OCI-LY7 (cell line): ENCODE data around the gene UGT1A9. TPM values are rescaled to one million over a fixed set of nuclear protein-coding genes. Genes with fewer than 3 reads are reported as not detected.

Source experiments
- BruUV-seq: library from RNA; stranded (reverse); fragments of 400-500 nt; replicated peaks from 2 replicates; lab custom pipeline; 2021; lab: Mats Ljungman, UMichigan
- CTCF ChIA-PET: fragments of 300-600 bp; sonication (Branson Sonifier 250); formaldehyde crosslinking; loops from one replicate; lab custom pipeline; 2022; ENCODE audit warnings: antibody characterized with exemption; ENCODE audit not compliant: unreplicated experiment; lab: Charles Lee
- POLR2A ChIA-PET: fragments of 300-600 bp; sonication (Branson Sonifier 250); formaldehyde crosslinking; loops from one replicate; lab custom pipeline; 2022; ENCODE audit warnings: antibody characterized with exemption; lab: Charles Lee
- DNase-seq: peaks from one replicate; pipeline ENCODE4 v3.0.0-alpha.2; 2015; ENCODE audit warnings: low spot score
- H2AFZ ChIP-seq: fragments of 200-600 bp; sonication (generic), shearing (Covaris generic); 2 replicates; pipeline ENCODE4 v1.6.1; 2014; ENCODE audit warnings: mild to moderate bottlenecking, antibody characterized with exemption, low read length, moderate library complexity
- H3K27ac ChIP-seq: fragments of 200-600 bp; sonication (generic); 2 replicates; pipeline ENCODE4 v1.5.1; 2014; ENCODE audit warnings: mixed run types, low read depth, mild to moderate bottlenecking, moderate library complexity, low read length, inconsistent platforms; ENCODE audit not compliant: poor library complexity, severe bottlenecking
- H3K36me3 ChIP-seq: fragments of 200-600 bp; sonication (generic); 2 replicates; pipeline ENCODE4 v1.6.1; 2014; ENCODE audit warnings: mild to moderate bottlenecking, antibody characterized with exemption, low read length, moderate library complexity, mixed read lengths; ENCODE audit not compliant: insufficient read depth
- H3K4me1 ChIP-seq: fragments of 200-600 bp; sonication (generic); 2 replicates; pipeline ENCODE4 v1.5.1; 2014; ENCODE audit warnings: mild to moderate bottlenecking, low read length; ENCODE audit not compliant: insufficient read depth, poor library complexity, severe bottlenecking
- H3K4me2 ChIP-seq: fragments of 200-600 bp; sonication (generic); 2 replicates; pipeline ENCODE4 v1.6.1; 2014; ENCODE audit warnings: mild to moderate bottlenecking, low read length
- H3K4me3 ChIP-seq: fragments of 200-600 bp; sonication (generic); 2 replicates; pipeline ENCODE4 v1.5.1; 2014; ENCODE audit warnings: mild to moderate bottlenecking, low read depth, low read length; ENCODE audit not compliant: poor library complexity, severe bottlenecking
- H3K79me2 ChIP-seq: fragments of 200-600 bp; sonication (generic); 2 replicates; pipeline ENCODE4 v1.6.1; 2016; ENCODE audit warnings: low read depth, mild to moderate bottlenecking, low read length, moderate library complexity, mixed read lengths; ENCODE audit not compliant: insufficient read depth
- H3K9me2 ChIP-seq: fragments of 200-600 bp; sonication (generic); 2 replicates; pipeline ENCODE4 v1.6.1; 2016; ENCODE audit warnings: mild to moderate bottlenecking, low read length, mixed read lengths; ENCODE audit not compliant: insufficient read depth
- H3K9me3 ChIP-seq: fragments of 200-600 bp; sonication (generic); 2 replicates; pipeline ENCODE4 v1.6.1; 2014; ENCODE audit warnings: mild to moderate bottlenecking, mixed run types, low read length, mixed read lengths
- H4K20me1 ChIP-seq: fragments of 200-600 bp; sonication (generic); 2 replicates; pipeline ENCODE4 v1.6.1; 2014; ENCODE audit warnings: mild to moderate bottlenecking, antibody characterized with exemption, low read length, moderate library complexity, mixed read lengths; ENCODE audit not compliant: insufficient read depth
- CTCF ChIP-seq: fragments of 200-600 bp; sonication (generic); conservative IDR thresholded peaks from 2 replicates; pipeline ENCODE4 v1.5.1; 2014; ENCODE audit warnings: mild to moderate bottlenecking, antibody characterized with exemption, low read length, moderate library complexity, mixed read lengths
- EZH2phosphoT487 ChIP-seq: fragments of 200-600 bp; sonication (generic); IDR thresholded peaks from 2 replicates; pipeline ENCODE4 v1.6.1; 2018; ENCODE audit warnings: low read depth, borderline replicate concordance, mild to moderate bottlenecking, mixed run types, antibody characterized with exemption, low read length, moderate library complexity, mixed read lengths
- intact Hi-C: fragments of 100-400 bp; cut with micrococcal nuclease; formaldehyde crosslinking; loops from one replicate; pipeline ENCODE4 v1.10.0; 2022; ENCODE audit not compliant: unreplicated experiment
- total RNA-seq, 2 experiments: library from RNA; depleted of rRNA in 1 of 2; stranded (reverse); fragments of >200 nt in 1 of 2; shearing (Covaris generic) in 1 of 2; gene quantifications; 2 replicates each; pipeline ENCODE4 v1.2.3, GENCODE V29; 2014 to 2022

UGT1A9 gene
- total RNA-seq, 2 experiments from 2014 or later: not detected

GRCh38 chr2:233803292-233803911 lies 131.7 kb downstream of the UGT1A9 start:
- POLR2A ChIA-PET: no interaction called here
- Histone ChIP-seq H3K9me2 (no peaks in the 10 kb centered on the region), H2AFZ (no peak overlapping the region), H3K9me3 (no peaks in the 10 kb centered on the region), H3K4me1 (peaks cover 11% of the 10 kb centered on the region), H3K27ac (no peak overlapping the region), H3K36me3 (no peaks in the 10 kb centered on the region), H3K4me3 (no peak overlapping the region), H3K4me2 (no peak overlapping the region), H3K79me2 (no peaks in the 10 kb centered on the region), H4K20me1 (no peaks in the 10 kb centered on the region)
- CTCF ChIA-PET: no interaction called here
- no peak for TF ChIP-seq EZH2phosphoT487
- TF ChIP-seq CTCF: no peak
- DNase-seq: no peak
- intact Hi-C loops: no loop called here
- BruUV-seq: no TSS peak

GRCh38 chr2:233803994-233804393 lies 132.3 kb downstream of the UGT1A9 start:
- Histone ChIP-seq H3K9me2 (no peaks in the 10 kb centered on the region), H3K4me3 (no peak overlapping the region), H3K9me3 (no peaks in the 10 kb centered on the region), H4K20me1 (no peaks in the 10 kb centered on the region), H3K4me1 (peaks cover 11% of the 10 kb centered on the region), H3K79me2 (no peaks in the 10 kb centered on the region), H2AFZ (no peak overlapping the region), H3K27ac (no peak overlapping the region), H3K4me2 (no peak overlapping the region), H3K36me3 (no peaks in the 10 kb centered on the region)
- ChIA-PET POLR2A (no interaction called here), CTCF (no interaction called here)
- intact Hi-C loops: no loop called here
- TF ChIP-seq EZH2phosphoT487: no peak
- TF ChIP-seq CTCF: no peak
- BruUV-seq: no TSS peak
- no peak for DNase-seq

- Histone ChIP-seq H2AFZ (no peak overlapping the region), H3K79me2 (no peaks in the 10 kb centered on the region), H3K4me3 (no peak overlapping the region), H3K4me2 (no peak overlapping the region), H3K9me2 (no peaks in the 10 kb centered on the region), H3K4me1 (no peaks in the 10 kb centered on the region), H3K27ac (no peak overlapping the region), H4K20me1 (no peaks in the 10 kb centered on the region), H3K36me3 (no peaks in the 10 kb centered on the region), H3K9me3 (no peaks in the 10 kb centered on the region)
- BruUV-seq: no TSS peak
- DNase-seq: no peak
- POLR2A ChIA-PET: interaction anchor here (0.5 kb wide), 1 partner anchor 37 kb away, joined by 3 read pairs; no protein-coding TSS in a partner anchor
- TF ChIP-seq CTCF (peak; percentile 46), EZH2phosphoT487 (no peak)
- CTCF ChIA-PET: no interaction called here
- intact Hi-C loops: no loop called here
Observed at GRCh38 chr2:233807215-233807865, 135.6 kb downstream of the UGT1A9 start.
